ENCODE results near the gene TRMU. TPM values are rescaled to one million over a fixed set of nuclear protein-coding genes. Genes with fewer than 3 reads are reported as not detected.
"Not testable (repeated sequence)": the region's sequence is repeated elsewhere in the genome, so short reads cannot be mapped to it uniquely, and the experiment has no call there.

TRMU gene
- total RNA-seq, 1 experiment from 2014 or later: 59.5 TPM

DNA sequence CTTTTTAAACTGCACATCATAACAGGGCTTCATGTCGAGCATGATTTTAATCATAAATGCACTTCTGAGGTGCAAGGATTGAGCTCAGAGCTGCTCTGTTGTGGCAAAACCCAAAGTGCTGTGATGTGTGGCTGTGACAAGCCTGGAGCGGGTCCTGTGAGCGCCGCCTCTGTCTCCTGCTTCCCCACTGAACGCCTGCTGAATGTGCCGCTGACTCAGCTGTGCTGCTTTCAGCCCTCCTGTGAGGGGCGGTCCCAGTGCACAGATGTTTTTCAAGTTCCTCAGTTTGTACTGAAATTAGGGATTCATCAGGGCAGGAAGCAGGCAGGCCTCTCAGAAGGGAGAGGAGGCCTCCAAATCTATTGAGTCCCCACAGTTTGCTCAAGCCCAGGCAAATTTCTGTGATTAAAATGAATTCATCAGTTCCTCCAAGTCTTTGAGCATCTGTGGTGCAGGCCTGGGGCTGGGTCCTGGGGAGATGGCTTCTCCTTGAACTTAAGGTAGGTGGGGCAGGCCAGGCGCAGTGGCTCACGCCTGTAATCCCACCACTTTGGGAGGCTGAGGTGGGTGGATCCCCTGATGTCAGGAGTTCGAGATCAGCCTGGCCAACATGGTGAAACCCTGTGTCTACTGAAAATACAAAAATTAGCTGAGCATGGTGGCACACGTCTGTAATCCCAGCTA is 41.8 kb upstream of the TRMU start:
- no peaks in the 10 kb centered on the region for H3K9me3 ChIP-seq (replicated peaks)
- peaks cover 25% of the 10 kb centered on the region for H3K4me1 ChIP-seq (replicated peaks)
- H3K36me3 ChIP-seq: peaks cover 40% of the 10 kb centered on the region
- no peak for DNase-seq (ENCODE audit: low read depth in 1 of 2, low spot score in 2 of 2)
- no peak overlapping the region for H3K27ac ChIP-seq
- no peak overlapping the region for H3K4me3 ChIP-seq
- no peaks in the 10 kb centered on the region for H3K27me3 ChIP-seq (replicated peaks)

DNA sequence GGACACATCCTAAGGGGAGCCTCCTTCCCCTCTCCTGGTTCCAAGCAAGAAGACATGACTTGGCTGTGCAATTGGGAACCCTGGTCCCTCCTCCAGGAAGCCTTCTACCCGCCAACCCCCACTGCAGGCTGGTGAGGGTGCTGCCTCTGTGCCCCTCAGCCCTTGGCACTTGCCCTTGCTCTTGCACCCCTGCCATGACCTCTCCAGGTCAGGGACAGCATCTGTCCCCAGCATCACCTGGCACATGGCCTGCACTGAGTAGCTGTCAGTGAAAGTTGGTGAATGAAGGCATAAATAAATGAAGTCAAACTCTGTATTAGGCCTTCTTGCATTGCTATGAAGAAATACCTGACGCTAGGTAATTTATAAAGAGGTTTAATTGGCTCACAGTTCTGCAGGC is 40.7 kb upstream of the TRMU start:
- peaks cover 25% of the 10 kb centered on the region for H3K4me1 ChIP-seq (replicated peaks)
- H3K27ac ChIP-seq: no peak overlapping the region
- H3K9me3 ChIP-seq (replicated peaks): no peaks in the 10 kb centered on the region
- no peaks in the 10 kb centered on the region for H3K27me3 ChIP-seq (replicated peaks)
- no peak overlapping the region for H3K4me3 ChIP-seq
- H3K36me3 ChIP-seq: peaks cover 49% of the 10 kb centered on the region
- no peak for DNase-seq (ENCODE audit: low read depth in 1 of 2, low spot score in 2 of 2)

- peaks cover 25% of the 10 kb centered on the region for H3K4me1 ChIP-seq (replicated peaks)
- H3K9me3 ChIP-seq (replicated peaks): no peaks in the 10 kb centered on the region
- peak overlapping the region; percentile 84 for H3K27ac ChIP-seq
- H3K4me3 ChIP-seq: peak overlapping the region; percentile 80
- H3K36me3 ChIP-seq: peaks cover 55% of the 10 kb centered on the region
- DNase-seq (ENCODE audit: low read depth in 1 of 2, low spot score in 2 of 2): no peak
- no peaks in the 10 kb centered on the region for H3K27me3 ChIP-seq (replicated peaks)
These were observed 40.1 kb upstream of the TRMU start for GRCh38 chr22:46295277-46295971.

GRCh38 chr22:46296257-46297150 is 39.0 kb upstream of the TRMU start, which contains the start of gene GTSE1:
Gene GTSE1 (plus strand): TSS chr22:46296870. CDS start chr22:46297401, 531 bp downstream.
- Histone ChIP-seq H3K4me3 (peak within 1 kb of the TSS; percentile 80), H3K4me1 (replicated peaks) (peaks cover 25% of the 10 kb centered on the region), H3K9me3 (replicated peaks) (no peaks in the 10 kb centered on the region), H3K27ac (peak within 1 kb of the TSS; percentile 84), H3K27me3 (replicated peaks) (no peaks in the 10 kb centered on the region), H3K36me3 (peaks cover 59% of the 10 kb centered on the region)
- DNase-seq (ENCODE audit: low read depth in 1 of 2, low spot score in 2 of 2): peak; percentile 94 to 99

- H3K27me3 ChIP-seq (replicated peaks): no peaks in the 10 kb centered on the region
- peaks cover 56% of the 10 kb centered on the region for H3K36me3 ChIP-seq
- no peaks in the 10 kb centered on the region for H3K9me3 ChIP-seq (replicated peaks)
- H3K4me1 ChIP-seq (replicated peaks): peaks cover 25% of the 10 kb centered on the region
- H3K4me3 ChIP-seq: peak overlapping the region; percentile 80
- DNase-seq (ENCODE audit: low read depth in 1 of 2, low spot score in 2 of 2): peak in 1 of 2 experiments; percentile 61
- H3K27ac ChIP-seq: peak overlapping the region; percentile 84
These were observed 38.2 kb upstream of the TRMU start for GRCh38 chr22:46297151-46297812.

DNA sequence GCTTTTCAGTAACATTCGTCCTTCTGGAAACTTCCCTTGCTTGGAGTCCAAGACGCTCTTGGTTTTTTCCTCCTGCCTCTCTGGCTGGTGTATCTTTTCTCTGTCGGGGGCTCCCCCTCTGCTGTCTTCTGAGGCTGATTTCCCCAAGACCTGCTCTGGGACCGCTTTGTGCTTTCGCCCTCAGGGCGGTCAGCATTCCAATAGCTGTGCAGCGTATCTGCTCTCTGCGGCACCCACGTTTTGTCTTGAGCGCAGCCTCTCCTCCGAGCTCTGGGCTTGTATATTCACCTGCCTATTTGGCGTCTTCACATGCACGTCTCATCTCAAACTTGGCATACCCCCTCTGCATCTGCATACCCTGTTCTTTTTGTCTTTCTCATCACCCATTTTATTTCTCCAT is 36.4 kb upstream of the TRMU start:
- H3K36me3 ChIP-seq: peaks cover 67% of the 10 kb centered on the region
- DNase-seq (ENCODE audit: low read depth in 1 of 2, low spot score in 2 of 2): no peak
- H3K4me3 ChIP-seq: no peak overlapping the region
- H3K27me3 ChIP-seq (replicated peaks): no peaks in the 10 kb centered on the region
- no peak overlapping the region for H3K27ac ChIP-seq
- peaks cover 33% of the 10 kb centered on the region for H3K4me1 ChIP-seq (replicated peaks)
- H3K9me3 ChIP-seq (replicated peaks): no peaks in the 10 kb centered on the region

DNA sequence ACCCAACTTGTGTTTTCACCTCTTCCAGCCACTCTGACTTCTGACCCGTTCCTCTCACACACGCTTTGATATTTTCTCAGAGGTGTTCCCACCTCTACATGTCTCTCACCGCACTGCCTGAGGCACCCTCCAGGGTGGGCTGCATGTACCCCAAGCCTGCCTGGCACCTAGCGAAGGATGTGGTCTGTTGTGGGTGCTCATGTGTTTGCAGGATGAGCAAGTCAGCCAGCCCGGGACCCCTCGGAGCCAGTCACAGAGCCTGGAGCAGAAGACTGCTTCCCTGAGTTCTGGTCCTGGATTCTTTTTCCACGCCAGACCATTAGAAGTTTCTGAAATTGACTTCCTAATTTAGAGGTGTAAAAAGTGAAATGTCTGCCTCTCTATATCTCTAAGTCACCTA is 35.0 kb upstream of the TRMU start:
- Histone ChIP-seq H3K36me3 (peaks cover 81% of the 10 kb centered on the region), H3K4me1 (replicated peaks) (peaks cover 28% of the 10 kb centered on the region), H3K4me3 (no peak overlapping the region), H3K27ac (no peak overlapping the region), H3K9me3 (replicated peaks) (no peaks in the 10 kb centered on the region), H3K27me3 (replicated peaks) (no peaks in the 10 kb centered on the region)
- no peak for DNase-seq (ENCODE audit: low read depth in 1 of 2, low spot score in 2 of 2)

GRCh38 chr22:46303347-46303965 is 32.1 kb upstream of the TRMU start:
- peaks cover 9% of the 10 kb centered on the region for H3K4me1 ChIP-seq (replicated peaks)
- DNase-seq (ENCODE audit: low read depth in 1 of 2, low spot score in 2 of 2): no peak
- no peak overlapping the region for H3K27ac ChIP-seq

GRCh38 chr22:46308283-46308988 is 27.1 kb upstream of the TRMU start:
- Histone ChIP-seq H3K9me3 (replicated peaks) (no peaks in the 10 kb centered on the region), H3K36me3 (peaks cover 92% of the 10 kb centered on the region), H3K27ac (no peak overlapping the region), H3K27me3 (replicated peaks) (no peaks in the 10 kb centered on the region), H3K4me1 (replicated peaks) (peaks cover 2% of the 10 kb centered on the region), H3K4me3 (no peak overlapping the region)
- DNase-seq (ENCODE audit: low read depth in 1 of 2, low spot score in 2 of 2): no peak

More at GRCh38 chr22:46303347-46303965, 32.1 kb upstream of the TRMU start:
- Histone ChIP-seq H3K9me3 (replicated peaks) (no peaks in the 10 kb centered on the region), H3K36me3 (peaks cover 90% of the 10 kb centered on the region), H3K27me3 (replicated peaks) (no peaks in the 10 kb centered on the region), H3K4me3 (no peak overlapping the region)

DNA sequence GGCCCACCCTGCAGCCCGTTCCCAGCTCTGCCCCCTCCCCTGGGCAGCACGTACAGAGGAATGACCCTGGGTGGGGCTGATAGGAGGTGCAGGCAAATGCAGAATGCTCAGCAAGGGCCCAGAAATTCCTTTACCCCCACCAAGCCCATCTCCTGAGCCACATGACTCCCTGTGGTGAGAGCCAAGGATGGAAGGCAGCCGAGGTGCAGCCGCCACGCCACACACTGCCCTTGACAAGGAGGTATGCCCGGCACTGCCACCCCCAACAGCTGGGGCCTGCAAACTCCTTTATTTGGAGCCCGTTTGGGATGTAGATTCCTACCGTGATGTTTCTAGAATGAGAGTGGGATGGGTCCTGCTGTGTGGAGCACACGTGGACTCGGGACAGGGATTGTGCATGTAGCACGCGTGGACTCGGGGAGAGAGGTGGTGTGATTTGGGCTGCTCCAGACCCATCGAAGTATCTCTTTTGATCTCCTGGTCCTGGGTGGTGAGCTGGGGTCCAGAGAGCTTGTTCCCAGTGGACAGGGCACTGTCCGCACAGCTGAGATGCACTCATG is 25.9 kb upstream of the TRMU start:
- Histone ChIP-seq H3K9me3 (replicated peaks) (no peaks in the 10 kb centered on the region), H3K4me3 (no peak overlapping the region), H3K27ac (no peak overlapping the region), H3K27me3 (replicated peaks) (no peaks in the 10 kb centered on the region), H3K36me3 (peaks cover 92% of the 10 kb centered on the region), H3K4me1 (replicated peaks) (no peaks in the 10 kb centered on the region)
- DNase-seq (ENCODE audit: low read depth in 1 of 2, low spot score in 2 of 2): no peak

DNA sequence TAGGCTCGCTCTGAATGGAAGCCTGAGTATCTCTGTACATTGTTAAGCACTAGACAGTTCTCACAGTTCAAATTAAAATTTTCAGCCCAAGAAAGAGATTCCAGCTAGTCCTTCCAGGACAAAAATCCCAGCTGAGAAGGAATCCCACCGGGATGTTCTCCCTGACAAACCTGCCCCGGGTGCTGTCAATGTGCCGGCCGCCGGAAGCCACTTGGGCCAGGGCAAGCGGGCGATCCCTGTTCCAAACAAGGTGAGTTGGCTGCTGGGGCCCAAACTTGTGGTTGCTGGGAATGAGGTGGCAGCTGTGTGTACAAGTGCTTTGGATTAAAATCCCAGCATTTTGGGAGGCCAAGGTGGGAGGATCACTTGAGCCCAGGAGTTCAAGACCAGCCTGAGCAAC is 23.5 kb upstream of the TRMU start:
- no peak overlapping the region for H3K27ac ChIP-seq
- H3K36me3 ChIP-seq: peaks cover 94% of the 10 kb centered on the region
- no peak overlapping the region for H3K4me3 ChIP-seq
- H3K9me3 ChIP-seq (replicated peaks): no peaks in the 10 kb centered on the region
- no peaks in the 10 kb centered on the region for H3K4me1 ChIP-seq (replicated peaks)
- DNase-seq (ENCODE audit: low read depth in 1 of 2, low spot score in 2 of 2): no peak
- no peaks in the 10 kb centered on the region for H3K27me3 ChIP-seq (replicated peaks)

DNA sequence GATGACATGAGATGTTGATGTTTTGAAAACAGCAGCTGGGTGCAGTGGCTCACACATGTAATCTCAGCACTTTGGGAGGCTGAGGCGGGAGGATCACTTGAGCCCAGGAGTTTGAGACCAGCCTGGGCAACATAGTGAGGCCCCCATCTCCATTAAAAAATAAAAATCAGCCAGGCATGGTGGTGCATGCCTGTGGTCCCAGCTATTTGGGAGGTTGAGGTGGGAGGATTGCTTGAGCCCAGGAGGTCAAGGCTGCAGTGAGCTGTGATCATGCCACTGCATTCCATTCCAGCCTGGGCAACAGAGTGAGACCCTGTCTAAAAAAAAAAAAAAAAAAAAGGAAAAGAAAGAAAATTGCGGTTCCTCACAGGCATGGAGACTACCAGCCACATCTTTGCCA is 22.7 kb upstream of the TRMU start:
- not testable (repeated sequence) for H3K9me3 ChIP-seq (replicated peaks); DNase-seq (ENCODE audit: low read depth in 1 of 2, low spot score in 2 of 2); H3K4me1 ChIP-seq (replicated peaks); H3K4me3 ChIP-seq; H3K27me3 ChIP-seq (replicated peaks); H3K27ac ChIP-seq
- H3K36me3 ChIP-seq: peaks cover 94% of the 10 kb centered on the region

Measured in SJSA1 (cell line).